ENCODE measurements around the gene GGT1.

- TF ChIP-seq CTCF (IDR thresholded peaks at IDR 0.05; ENCODE audit: low read length): no peak
- TF ChIP-seq EZH2 (optimal IDR thresholded peaks at IDR 0.05; ENCODE audit: low read depth, low read length): no peak
- no peak for TF ChIP-seq EZH2phosphoT487 (IDR thresholded peaks at IDR 0.05; ENCODE audit: low read length)
These were observed 19.5 kb upstream of the GGT1 start for GRCh38 chr22:24583221-24584165.
